Inferior parietal cortex (tissue), 1 donor: ENCODE results near the gene EXOSC5.
"Not testable (repeated sequence)": the region's sequence is repeated elsewhere in the genome, so short reads cannot be mapped to it uniquely, and the experiment has no call there.

Experiments
- DNase-seq: peaks from one replicate; pipeline ENCODE4 v3.0.0-alpha.2; 2016; ENCODE audit errors: extremely low spot score

EXOSC5 gene

GRCh38 chr19:41405776-41406175, 8.6 kb upstream of the EXOSC5 start:
- DNase-seq = no peak

- DNase-seq = no peak
Observed at GRCh38 chr19:41403181-41403970, 6.2 kb upstream of the EXOSC5 start.

- no peak for DNase-seq
Observed at GRCh38 chr19:41402010-41402409, 4.9 kb upstream of the EXOSC5 start.

- DNase-seq = no peak
Observed at GRCh38 chr19:41401483-41401882, 4.3 kb upstream of the EXOSC5 start.

DNA sequence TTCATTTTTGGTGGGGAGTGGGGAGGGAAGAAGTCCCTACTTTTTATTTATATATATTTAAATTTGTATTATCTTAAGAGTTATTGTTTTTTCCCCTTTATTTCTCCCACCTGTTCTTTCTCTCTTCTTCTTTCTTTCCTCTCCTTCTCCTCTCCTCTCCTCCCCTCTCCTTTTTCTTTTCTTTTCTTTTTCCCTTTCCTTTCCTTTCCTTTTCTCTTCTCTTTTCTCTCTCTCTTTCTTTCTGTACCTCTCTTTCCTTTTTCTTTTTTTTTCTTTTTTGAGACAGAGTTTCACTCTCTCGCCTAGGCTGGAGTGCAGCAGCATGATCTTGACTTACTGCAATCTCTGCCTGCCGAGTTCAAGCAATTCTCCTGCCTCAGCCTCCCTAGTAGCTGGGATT, 2.4 kb upstream of the EXOSC5 start:
- DNase-seq = no peak

- DNase-seq = no peak
Observed at GRCh38 chr19:41399091-41399490, 1.9 kb upstream of the EXOSC5 start.

DNA sequence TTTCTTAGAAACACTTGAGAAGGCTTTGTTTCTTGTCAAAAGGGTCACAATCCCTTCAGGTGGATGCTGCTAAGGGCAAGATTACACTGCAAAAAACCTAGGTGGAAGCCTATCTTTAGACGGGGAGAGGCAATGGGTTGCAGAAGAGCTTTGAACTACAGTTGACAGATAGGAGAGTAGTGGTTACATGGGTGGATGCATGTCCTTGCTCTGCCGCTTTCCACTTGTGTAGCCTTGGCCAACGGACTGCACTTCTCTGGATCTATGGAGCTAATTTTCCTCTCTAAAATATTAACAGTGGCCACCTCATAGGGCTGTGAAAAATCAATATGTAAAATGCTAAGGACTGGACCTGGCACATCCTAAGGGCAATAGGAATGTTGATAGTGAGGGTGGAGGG, 1.4 kb upstream of the EXOSC5 start:
- DNase-seq = no peak

DNA sequence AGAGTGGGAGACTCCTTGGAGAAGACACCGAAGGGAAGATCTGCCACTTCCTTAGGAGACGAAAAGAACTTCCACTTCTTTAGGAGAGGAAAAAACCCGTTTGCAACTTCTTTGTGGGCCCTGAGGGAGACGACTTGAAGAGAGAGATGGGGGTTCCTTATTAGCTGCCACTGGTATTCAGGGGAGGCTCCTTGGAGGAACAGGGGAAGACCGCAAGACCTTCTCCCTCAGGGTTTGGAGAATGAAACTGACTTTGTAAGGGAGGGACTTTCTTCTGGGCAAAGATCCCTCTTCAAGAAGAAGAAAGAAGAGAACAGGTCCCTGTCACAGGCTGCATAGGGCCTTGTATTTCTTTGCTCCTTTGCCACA, 875 bp upstream of the EXOSC5 start:
- DNase-seq = no peak

DNA sequence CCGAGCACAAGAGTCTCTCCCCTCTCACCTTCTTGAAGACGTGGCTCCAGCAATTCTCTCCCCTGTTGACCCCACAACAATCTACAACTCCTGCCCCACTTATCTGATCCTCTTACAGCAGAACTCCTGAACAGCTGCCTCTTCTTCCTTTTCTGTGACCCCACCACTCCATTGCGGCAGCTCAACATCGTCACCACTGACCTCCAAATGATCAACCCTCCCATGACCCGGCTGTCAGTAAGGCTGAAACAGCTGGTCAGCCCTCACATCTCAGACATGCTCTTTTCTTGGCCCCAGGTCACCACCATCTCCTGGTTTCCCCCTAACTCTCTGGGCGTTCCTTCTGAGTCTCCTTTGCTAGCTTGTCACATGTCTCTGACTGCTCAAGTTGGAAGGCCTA, 1.8 kb downstream of the EXOSC5 start:
- no peak for DNase-seq

DNA sequence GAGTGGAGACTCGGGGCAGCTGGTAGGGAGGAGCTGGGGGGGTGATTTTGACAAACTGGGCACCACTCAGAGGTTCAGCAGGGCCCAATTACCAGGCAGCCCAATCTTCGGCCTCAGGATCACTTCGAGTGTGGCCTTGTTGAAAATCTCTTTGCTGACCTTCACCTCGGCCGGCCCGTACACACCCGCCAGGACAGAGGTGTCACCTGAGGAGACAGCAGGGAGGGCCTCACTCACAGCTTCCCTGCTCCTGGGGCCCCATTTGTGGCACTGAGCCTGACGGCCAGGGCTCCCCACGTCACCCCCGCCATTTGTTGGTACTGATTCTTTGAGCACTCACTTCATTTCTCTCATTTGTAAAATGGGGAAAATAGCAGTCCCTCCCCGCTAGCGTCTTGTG, 4.4 kb downstream of the EXOSC5 start:
- DNase-seq = no peak

- DNase-seq = no peak
Observed at GRCh38 chr19:41391618-41392017, 5.5 kb downstream of the EXOSC5 start.

DNA sequence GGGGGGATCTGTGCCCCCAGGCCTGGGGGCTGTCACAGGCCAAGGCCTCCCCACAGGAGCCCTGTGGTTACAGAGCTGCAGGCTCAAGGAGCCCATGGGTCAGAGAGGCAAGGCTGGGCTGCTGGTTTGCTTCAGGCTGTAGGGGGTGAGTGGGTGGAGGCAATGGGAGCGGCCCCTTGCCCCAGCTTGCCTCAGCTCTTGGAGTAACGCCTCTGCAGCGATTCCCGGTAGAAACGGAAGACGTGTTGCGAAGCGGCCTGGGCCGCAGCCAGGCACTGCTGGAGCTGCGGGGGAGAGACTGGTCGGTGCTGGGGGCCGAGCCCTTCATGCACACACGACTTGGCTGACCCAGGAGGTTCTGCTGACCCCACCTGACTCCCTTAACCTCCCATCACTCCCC, 10.7 kb downstream of the EXOSC5 start:
- no peak for DNase-seq

GRCh38 chr19:41384351-41384750, 12.8 kb downstream of the EXOSC5 start:
- no peak for DNase-seq

- DNase-seq = not testable (repeated sequence)
Observed at GRCh38 chr19:41381536-41381935, 15.6 kb downstream of the EXOSC5 start.

GRCh38 chr19:41377977-41378709, 19.0 kb downstream of the EXOSC5 start:
- no peak for DNase-seq

DNA sequence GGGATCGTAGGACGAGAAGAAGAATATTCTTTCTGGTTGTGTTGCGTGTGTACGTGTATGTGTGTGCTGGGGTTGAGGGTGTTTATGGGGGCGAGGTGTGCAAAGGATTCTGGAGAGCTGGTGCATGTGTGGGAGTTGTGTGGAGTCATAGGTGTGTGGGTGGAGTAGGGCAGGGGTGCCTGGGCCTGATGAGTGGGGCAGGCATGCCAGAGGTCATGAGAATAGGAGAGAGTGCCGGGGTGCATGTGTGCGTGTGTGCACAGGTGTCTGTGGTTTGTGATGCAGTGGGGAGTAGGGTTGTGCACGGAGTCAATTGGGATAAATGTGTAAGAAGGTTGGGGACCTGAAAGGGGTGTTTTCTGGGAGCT, 20.2 kb downstream of the EXOSC5 start:
- no peak for DNase-seq

DNA sequence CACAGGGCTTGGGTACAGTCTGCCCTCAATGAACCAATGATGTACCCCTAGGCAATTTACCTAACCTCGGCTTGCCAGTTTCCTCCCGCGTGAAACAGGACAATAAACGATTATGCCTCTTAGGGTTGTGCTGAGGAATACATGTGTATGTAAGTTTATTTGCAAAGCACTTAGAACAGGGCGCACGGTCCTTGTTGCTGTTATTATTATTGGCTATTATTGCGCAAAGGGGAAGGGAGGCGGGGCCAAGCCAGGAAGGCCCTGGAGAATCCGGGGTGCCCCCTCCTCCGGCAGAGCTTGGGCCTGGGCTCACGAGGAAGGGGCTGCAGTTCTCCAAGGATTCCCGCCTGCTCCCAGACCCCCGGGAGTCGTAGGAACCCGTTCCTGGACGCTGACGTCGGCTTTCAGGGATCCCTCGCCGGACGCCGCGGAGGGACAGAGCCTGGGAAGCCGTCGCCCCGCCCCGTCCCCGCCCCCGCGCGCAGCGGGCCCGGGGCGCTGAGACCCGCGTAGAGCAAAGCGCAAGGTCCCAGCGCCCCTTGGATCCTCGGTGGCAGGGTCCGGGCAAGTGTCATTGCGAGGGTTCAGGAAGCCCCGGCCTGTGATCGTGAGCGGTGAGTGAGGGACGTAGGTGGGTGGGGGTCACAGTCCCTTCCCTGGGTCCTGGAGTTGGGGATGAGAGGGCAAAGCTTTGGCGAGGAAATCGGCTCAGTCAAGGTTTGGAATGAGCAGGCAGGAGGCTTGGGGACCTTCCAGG, 20.7 kb downstream of the EXOSC5 start, which contains the start of gene TMEM91:
TSS of gene TMEM91 (plus strand) at position 293 of the 757 bp plus-strand sequence. CDS start 1,777 bp downstream, outside the sequence.
- DNase-seq = no peak

GRCh38 chr19:41373993-41374392, 23.2 kb downstream of the EXOSC5 start:
- peak; percentile 78 for DNase-seq

DNA sequence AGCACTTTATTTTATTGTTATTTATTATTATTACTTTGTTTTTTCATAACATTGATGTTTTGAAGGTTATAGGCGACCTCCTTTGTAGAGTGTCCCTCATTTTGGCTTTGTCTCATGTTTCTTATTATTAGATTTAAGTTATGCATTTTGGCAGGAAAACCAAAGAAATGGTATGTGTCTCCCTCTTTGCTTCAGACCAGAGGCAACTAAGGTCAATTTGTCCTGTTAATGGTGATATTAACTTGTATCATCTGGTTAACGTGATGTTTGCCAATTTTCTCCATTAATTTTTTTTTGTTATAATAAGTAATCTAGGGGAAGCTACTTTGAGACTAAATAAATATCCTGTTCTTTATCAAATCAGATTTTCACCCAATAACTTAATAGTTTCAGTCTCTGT, 24.7 kb downstream of the EXOSC5 start:
- DNase-seq = no peak

DNA sequence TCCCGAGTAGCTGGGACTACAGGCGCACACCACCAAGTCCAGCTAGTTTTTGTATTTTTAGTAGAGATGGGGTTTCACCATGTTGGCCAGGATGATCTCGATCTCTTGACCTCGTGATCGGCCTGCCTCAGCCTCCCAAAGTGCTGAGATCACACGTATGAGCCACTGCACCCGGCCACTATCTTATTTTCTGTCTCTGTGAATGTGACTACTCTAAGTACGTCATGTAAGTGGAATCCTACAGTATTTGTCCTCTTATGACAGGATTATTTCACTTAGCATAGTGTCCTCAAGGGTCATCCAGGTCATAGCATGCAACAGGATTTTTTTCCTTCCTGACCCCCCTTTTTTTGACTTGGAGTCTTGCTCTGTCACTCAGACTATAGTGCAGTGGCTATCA, 25.6 kb downstream of the EXOSC5 start:
- no peak for DNase-seq

DNA sequence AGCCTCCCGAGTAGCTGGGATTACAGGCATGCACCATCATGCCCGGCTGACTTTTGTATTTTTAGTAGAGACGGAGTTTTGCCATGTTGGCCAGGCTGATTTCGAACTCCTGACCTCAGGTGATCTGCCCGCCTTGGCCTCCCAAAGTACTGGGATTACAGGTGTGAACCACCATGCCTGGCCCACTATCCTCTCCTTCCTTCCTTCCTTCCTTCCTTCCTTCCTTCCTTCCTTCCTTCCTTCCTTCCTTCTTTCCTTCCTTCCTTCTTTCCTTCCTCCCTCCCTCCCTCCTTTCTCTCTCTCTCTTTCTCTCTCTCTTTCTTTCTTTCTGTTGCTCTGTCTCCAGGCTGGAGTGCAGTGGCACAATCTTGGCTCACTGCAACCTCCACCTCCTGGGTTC, 26.0 kb downstream of the EXOSC5 start:
- DNase-seq = not testable (repeated sequence)

DNA sequence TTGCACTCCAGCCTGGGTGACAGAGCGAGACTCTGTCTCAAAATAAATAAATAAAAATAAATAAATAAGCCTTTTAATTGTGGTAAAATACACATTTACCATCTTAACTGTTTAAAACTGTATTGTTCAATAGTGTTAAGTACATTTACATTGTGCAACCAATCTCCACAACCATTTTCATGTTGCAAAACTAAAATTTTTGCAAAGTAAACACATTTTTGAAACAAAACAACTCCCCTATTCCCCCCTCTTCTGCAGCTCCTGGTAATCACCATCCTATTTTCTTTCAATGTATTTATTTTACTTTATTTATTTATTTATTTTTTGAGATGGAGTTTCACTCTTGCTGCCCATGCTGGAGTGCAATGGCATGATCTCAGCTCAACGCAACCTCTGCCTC, 27.4 kb downstream of the EXOSC5 start:
- no peak for DNase-seq
